Measurements from ENCODE around the gene SPOCK2.

DNA sequence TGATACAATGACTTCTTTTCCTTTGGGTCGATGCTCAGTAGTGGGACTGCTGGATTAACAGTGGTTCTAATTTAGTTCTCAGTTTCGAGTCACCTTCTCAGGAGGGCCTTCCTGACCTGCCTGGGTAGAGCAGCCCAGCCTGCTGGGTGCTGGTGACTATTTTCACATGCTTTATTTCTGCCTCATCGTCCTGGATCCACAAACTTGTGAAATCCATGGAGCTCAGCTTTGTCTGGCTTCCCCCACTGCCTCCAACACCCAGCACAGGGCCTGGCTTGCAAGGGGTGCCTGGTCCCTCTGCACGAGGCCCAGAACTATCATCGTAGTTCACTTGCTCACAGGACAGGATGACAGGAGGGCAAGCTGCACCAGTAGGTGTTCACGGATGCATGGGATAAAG is 46.9 kb downstream of the SPOCK2 start:
- TF ChIP-seq SATB2 (CRISPR knock-in tag; IDR thresholded peaks at IDR 0.05) = no peak
- TF ChIP-seq YY1 (IDR thresholded peaks at IDR 0.05; ENCODE audit: insufficient read depth, insufficient replicate concordance, low read depth, low read length) = no peak
- no peak for TF ChIP-seq ELF4 (CRISPR knock-in tag; IDR thresholded peaks at IDR 0.05; ENCODE audit: borderline replicate concordance)
- TF ChIP-seq, protein P1, sequence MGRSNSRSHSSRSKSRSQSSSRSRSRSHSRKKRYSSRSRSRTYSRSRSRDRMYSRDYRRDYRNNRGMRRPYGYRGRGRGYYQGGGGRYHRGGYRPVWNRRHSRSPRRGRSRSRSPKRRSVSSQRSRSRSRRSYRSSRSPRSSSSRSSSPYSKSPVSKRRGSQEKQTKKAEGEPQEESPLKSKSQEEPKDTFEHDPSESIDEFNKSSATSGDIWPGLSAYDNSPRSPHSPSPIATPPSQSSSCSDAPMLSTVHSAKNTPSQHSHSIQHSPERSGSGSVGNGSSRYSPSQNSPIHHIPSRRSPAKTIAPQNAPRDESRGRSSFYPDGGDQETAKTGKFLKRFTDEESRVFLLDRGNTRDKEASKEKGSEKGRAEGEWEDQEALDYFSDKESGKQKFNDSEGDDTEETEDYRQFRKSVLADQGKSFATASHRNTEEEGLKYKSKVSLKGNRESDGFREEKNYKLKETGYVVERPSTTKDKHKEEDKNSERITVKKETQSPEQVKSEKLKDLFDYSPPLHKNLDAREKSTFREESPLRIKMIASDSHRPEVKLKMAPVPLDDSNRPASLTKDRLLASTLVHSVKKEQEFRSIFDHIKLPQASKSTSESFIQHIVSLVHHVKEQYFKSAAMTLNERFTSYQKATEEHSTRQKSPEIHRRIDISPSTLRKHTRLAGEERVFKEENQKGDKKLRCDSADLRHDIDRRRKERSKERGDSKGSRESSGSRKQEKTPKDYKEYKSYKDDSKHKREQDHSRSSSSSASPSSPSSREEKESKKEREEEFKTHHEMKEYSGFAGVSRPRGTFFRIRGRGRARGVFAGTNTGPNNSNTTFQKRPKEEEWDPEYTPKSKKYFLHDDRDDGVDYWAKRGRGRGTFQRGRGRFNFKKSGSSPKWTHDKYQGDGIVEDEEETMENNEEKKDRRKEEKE (IDR thresholded peaks at IDR 0.05) = no peak
- TF ChIP-seq, protein P2, sequence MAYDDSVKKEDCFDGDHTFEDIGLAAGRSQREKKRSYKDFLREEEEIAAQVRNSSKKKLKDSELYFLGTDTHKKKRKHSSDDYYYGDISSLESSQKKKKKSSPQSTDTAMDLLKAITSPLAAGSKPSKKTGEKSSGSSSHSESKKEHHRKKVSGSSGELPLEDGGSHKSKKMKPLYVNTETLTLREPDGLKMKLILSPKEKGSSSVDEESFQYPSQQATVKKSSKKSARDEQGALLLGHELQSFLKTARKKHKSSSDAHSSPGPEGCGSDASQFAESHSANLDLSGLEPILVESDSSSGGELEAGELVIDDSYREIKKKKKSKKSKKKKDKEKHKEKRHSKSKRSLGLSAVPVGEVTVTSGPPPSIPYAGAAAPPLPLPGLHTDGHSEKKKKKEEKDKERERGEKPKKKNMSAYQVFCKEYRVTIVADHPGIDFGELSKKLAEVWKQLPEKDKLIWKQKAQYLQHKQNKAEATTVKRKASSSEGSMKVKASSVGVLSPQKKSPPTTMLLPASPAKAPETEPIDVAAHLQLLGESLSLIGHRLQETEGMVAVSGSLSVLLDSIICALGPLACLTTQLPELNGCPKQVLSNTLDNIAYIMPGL (CRISPR knock-in tag; IDR thresholded peaks at IDR 0.05; ENCODE audit: borderline replicate concordance in 1 of 2, low read depth in 1 of 2) = no peak
- TF ChIP-seq, protein P3, sequence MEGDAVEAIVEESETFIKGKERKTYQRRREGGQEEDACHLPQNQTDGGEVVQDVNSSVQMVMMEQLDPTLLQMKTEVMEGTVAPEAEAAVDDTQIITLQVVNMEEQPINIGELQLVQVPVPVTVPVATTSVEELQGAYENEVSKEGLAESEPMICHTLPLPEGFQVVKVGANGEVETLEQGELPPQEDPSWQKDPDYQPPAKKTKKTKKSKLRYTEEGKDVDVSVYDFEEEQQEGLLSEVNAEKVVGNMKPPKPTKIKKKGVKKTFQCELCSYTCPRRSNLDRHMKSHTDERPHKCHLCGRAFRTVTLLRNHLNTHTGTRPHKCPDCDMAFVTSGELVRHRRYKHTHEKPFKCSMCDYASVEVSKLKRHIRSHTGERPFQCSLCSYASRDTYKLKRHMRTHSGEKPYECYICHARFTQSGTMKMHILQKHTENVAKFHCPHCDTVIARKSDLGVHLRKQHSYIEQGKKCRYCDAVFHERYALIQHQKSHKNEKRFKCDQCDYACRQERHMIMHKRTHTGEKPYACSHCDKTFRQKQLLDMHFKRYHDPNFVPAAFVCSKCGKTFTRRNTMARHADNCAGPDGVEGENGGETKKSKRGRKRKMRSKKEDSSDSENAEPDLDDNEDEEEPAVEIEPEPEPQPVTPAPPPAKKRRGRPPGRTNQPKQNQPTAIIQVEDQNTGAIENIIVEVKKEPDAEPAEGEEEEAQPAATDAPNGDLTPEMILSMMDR (CRISPR knock-in tag; IDR thresholded peaks at IDR 0.05) = no peak
- TF ChIP-seq BCL6 (CRISPR knock-in tag; IDR thresholded peaks at IDR 0.05) = no peak
- TF ChIP-seq PITX1 (CRISPR knock-in tag; IDR thresholded peaks at IDR 0.05) = no peak
- no peak for TF ChIP-seq POLR2AphosphoS5 (IDR thresholded peaks at IDR 0.05; ENCODE audit: low read depth, low read length)
- TF ChIP-seq FOXK1 (CRISPR knock-in tag; IDR thresholded peaks at IDR 0.05; ENCODE audit: borderline replicate concordance, low read depth) = no peak
- TF ChIP-seq ZNF317 (CRISPR knock-in tag; IDR thresholded peaks at IDR 0.05) = no peak
- TF ChIP-seq, protein P4, sequence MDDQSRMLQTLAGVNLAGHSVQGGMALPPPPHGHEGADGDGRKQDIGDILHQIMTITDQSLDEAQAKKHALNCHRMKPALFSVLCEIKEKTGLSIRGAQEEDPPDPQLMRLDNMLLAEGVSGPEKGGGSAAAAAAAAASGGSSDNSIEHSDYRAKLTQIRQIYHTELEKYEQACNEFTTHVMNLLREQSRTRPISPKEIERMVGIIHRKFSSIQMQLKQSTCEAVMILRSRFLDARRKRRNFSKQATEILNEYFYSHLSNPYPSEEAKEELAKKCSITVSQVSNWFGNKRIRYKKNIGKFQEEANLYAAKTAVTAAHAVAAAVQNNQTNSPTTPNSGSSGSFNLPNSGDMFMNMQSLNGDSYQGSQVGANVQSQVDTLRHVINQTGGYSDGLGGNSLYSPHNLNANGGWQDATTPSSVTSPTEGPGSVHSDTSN (CRISPR knock-in tag; IDR thresholded peaks at IDR 0.05; ENCODE audit: borderline replicate concordance) = no peak
- TF ChIP-seq SOX6 (IDR thresholded peaks at IDR 0.05) = no peak
- no peak for TF ChIP-seq SOX6 (CRISPR knock-in tag; IDR thresholded peaks at IDR 0.05)
- TF ChIP-seq, protein P5, sequence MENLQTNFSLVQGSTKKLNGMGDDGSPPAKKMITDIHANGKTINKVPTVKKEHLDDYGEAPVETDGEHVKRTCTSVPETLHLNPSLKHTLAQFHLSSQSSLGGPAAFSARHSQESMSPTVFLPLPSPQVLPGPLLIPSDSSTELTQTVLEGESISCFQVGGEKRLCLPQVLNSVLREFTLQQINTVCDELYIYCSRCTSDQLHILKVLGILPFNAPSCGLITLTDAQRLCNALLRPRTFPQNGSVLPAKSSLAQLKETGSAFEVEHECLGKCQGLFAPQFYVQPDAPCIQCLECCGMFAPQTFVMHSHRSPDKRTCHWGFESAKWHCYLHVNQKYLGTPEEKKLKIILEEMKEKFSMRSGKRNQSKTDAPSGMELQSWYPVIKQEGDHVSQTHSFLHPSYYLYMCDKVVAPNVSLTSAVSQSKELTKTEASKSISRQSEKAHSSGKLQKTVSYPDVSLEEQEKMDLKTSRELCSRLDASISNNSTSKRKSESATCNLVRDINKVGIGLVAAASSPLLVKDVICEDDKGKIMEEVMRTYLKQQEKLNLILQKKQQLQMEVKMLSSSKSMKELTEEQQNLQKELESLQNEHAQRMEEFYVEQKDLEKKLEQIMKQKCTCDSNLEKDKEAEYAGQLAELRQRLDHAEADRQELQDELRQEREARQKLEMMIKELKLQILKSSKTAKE (CRISPR knock-in tag; IDR thresholded peaks at IDR 0.05; ENCODE audit: borderline replicate concordance) = no peak

Measured in HepG2 (cell line).